Suppressor macrophage treated with lipopolysaccharide for 1 hour (primary cell): ENCODE results near the gene ADGRG4.
A peak's percentile ranks its signal among the peaks of the same experiment; 100 is the strongest.

Experiments
- DNase-seq, 3 donors: peaks; one replicate each; pipeline ENCODE4 v3.0.0-alpha.2; 2020 to 2022

Gene ADGRG4

GRCh38 chrX:136295380-136295779, 5.4 kb upstream of the ADGRG4 start:
- no peak for DNase-seq

- no peak for DNase-seq
Observed at GRCh38 chrX:136303041-136303440, 2.3 kb downstream of the ADGRG4 start.

GRCh38 chrX:136304493-136304892, 3.7 kb downstream of the ADGRG4 start:
- DNase-seq: no peak

- DNase-seq: no peak
Observed at GRCh38 chrX:136306182-136306581, 5.4 kb downstream of the ADGRG4 start.

GRCh38 chrX:136307471-136307870, 6.7 kb downstream of the ADGRG4 start:
- DNase-seq: no peak

- no peak for DNase-seq
Observed at GRCh38 chrX:136310411-136310810, 9.6 kb downstream of the ADGRG4 start.

- no peak for DNase-seq
Observed at GRCh38 chrX:136318156-136318555, 17.4 kb downstream of the ADGRG4 start.

- DNase-seq: no peak
Observed at GRCh38 chrX:136318895-136319597, 18.3 kb downstream of the ADGRG4 start.

- no peak for DNase-seq
Observed at GRCh38 chrX:136319600-136319999, 18.8 kb downstream of the ADGRG4 start.

- DNase-seq: no peak
Observed at GRCh38 chrX:136321532-136321931, 20.8 kb downstream of the ADGRG4 start.

GRCh38 chrX:136322064-136322463, 21.3 kb downstream of the ADGRG4 start:
- DNase-seq: no peak

- no peak for DNase-seq
Observed at GRCh38 chrX:136325377-136325776, 24.6 kb downstream of the ADGRG4 start.

GRCh38 chrX:136328933-136329332, 28.2 kb downstream of the ADGRG4 start:
- no peak for DNase-seq

GRCh38 chrX:136336623-136337022, 35.9 kb downstream of the ADGRG4 start:
- peak in 2 of 3 donors; percentile 1 to 14 for DNase-seq

- no peak for DNase-seq
Observed at GRCh38 chrX:136339702-136340101, 38.9 kb downstream of the ADGRG4 start.

GRCh38 chrX:136344320-136344719, 43.6 kb downstream of the ADGRG4 start:
- DNase-seq: no peak

- DNase-seq: no peak
Observed at GRCh38 chrX:136346506-136346905, 45.7 kb downstream of the ADGRG4 start.

GRCh38 chrX:136347706-136348105, 46.9 kb downstream of the ADGRG4 start:
- no peak for DNase-seq

GRCh38 chrX:136353526-136354093, 52.8 kb downstream of the ADGRG4 start:
- DNase-seq: no peak

- DNase-seq: no peak
Observed at GRCh38 chrX:136354201-136354600, 53.4 kb downstream of the ADGRG4 start.

- no peak for DNase-seq
Observed at GRCh38 chrX:136369377-136369776, 68.6 kb downstream of the ADGRG4 start.

GRCh38 chrX:136376713-136377112, 76.0 kb downstream of the ADGRG4 start:
- no peak for DNase-seq

- DNase-seq: no peak
Observed at GRCh38 chrX:136380010-136380769, 79.4 kb downstream of the ADGRG4 start.

GRCh38 chrX:136386173-136386572, 85.4 kb downstream of the ADGRG4 start:
- no peak for DNase-seq
